K562 (cell line): Measurements from ENCODE around the gene SCRG1. TPM values are rescaled to one million over a fixed set of nuclear protein-coding genes. Genes with fewer than 3 reads are reported as not detected.
A peak's percentile ranks its signal among the peaks of the same experiment; 100 is the strongest.

Experiments used
- ATF1 ChIP-seq, 2 experiments: fragments of 450-650 bp in 1 of 2; IDR thresholded peaks; 2 replicates each; pipeline ENCODE4 v1.6.1; 2016; ENCODE audit warnings: missing compliant biosample characterization in 1 of 2, missing genetic modification characterization in 1 of 2
- CBX5 ChIP-seq: IDR thresholded peaks from 2 replicates; pipeline ENCODE4 v1.6.1; 2014; ENCODE audit warnings: low read depth, borderline replicate concordance
- FOXK1 ChIP-seq: sonication (generic); formaldehyde crosslinking; IDR thresholded peaks from 2 replicates; pipeline ENCODE4 v1.8.0; 2022; ENCODE audit warnings: missing genetic modification reagents, mild to moderate bottlenecking, borderline replicate concordance
- HSF4 ChIP-seq: fragments of 250-450 bp; sonication (Bioruptor Pico); IDR thresholded peaks from 2 replicates; pipeline ENCODE4 v2.1.2; 2022; ENCODE audit warnings: mild to moderate bottlenecking, moderate library complexity, borderline replicate concordance
- NFXL1 ChIP-seq: fragments of 450-650 bp; formaldehyde crosslinking; IDR thresholded peaks from 2 replicates; pipeline ENCODE4 v1.4.0; 2021; ENCODE audit warnings: mild to moderate bottlenecking
- PHB ChIP-seq: fragments of 250-450 bp; sonication (Bioruptor Pico); IDR thresholded peaks from 2 replicates; pipeline ENCODE4 v1.5.0; 2021
- PHF20 ChIP-seq: fragments of 450-650 bp; IDR thresholded peaks from 2 replicates; pipeline ENCODE4 v1.6.1; 2018; ENCODE audit not compliant: partially characterized antibody
- PHTF2 ChIP-seq: fragments of 250-450 bp; sonication (Bioruptor Pico); IDR thresholded peaks from 2 replicates; pipeline ENCODE4 v1.5.0; 2021; ENCODE audit warnings: mild to moderate bottlenecking
- SAFB2 ChIP-seq: fragments of 200-400 bp; formaldehyde crosslinking; IDR thresholded peaks from 2 replicates; pipeline ENCODE4 v1.6.1; 2018; ENCODE audit warnings: borderline replicate concordance, low read length, low read depth, moderate library complexity; ENCODE audit not compliant: severe bottlenecking
- SMARCA4 ChIP-seq: fragments of 450-650 bp; IDR thresholded peaks from 2 replicates; pipeline ENCODE4 v1.6.1; 2016
- TCFL5 ChIP-seq: fragments of 250-450 bp; sonication (Bioruptor Pico); conservative IDR thresholded peaks from 2 replicates; pipeline ENCODE4 v1.6.1; 2021; ENCODE audit warnings: mild to moderate bottlenecking, moderate library complexity, matching md5 sums
- ZNF217 ChIP-seq: sonication (generic); formaldehyde crosslinking; IDR thresholded peaks from 2 replicates; pipeline ENCODE4 v1.8.0; 2022; ENCODE audit warnings: mild to moderate bottlenecking, missing genetic modification reagents
- polyA plus RNA-seq, 8 experiments: library from polyadenylated mRNA; depleted of rRNA in 4 of 8; stranded (reverse) in 5 of 8; unstranded in 3 of 8; fragments of >200 nt; fragmentation: Nextera tagmentation in 2 of 8; fragmentation: Illumina TruSeq in 1 of 8; extraction: Ambion mirVana in 2 of 8; extraction: Trizol in 1 of 8; gene quantifications; 2 replicates each; pipeline versions ENCODE4 v1.2.1 to v1.2.3, GENCODE V29; 2011 to 2014; ENCODE audit warnings: inconsistent platforms in 1 of 8, missing spikeins in 1 of 8
- total RNA-seq, 7 experiments: library from RNA; depleted of rRNA in 6 of 7; stranded (reverse); fragments of >200 nt in 6 of 7; fragmentation: Illumina TruSeq in 2 of 7; extraction: Trizol in 2 of 7; gene quantifications; 2 replicates each; pipeline versions ENCODE4 v1.2.1 to v1.2.3, GENCODE V29; 2011 to 2021; ENCODE audit warnings: low replicate concordance in 1 of 7
- TF ChIP-seq, protein P1 (sequence below), 3 experiments: fragments of 200-800 bp in 1 of 3; fragments of 250-450 bp in 1 of 3; fragments of 450-650 bp in 1 of 3; sonication (Bioruptor Pico) in 1 of 3; sonication (Bioruptor generic) in 1 of 3; formaldehyde crosslinking in 1 of 3; IDR thresholded peaks; 2 replicates each; pipeline versions ENCODE4 v1.6.1 to v1.8.0; 2016 to 2022; ENCODE audit warnings: mild to moderate bottlenecking in 2 of 3, missing genetic modification characterization in 2 of 3, missing compliant biosample characterization in 1 of 3, moderate library complexity in 1 of 3
- TF ChIP-seq, protein P2 (sequence below): sonication (generic); formaldehyde crosslinking; IDR thresholded peaks from 2 replicates; pipeline ENCODE4 v1.9.0; 2022; ENCODE audit warnings: mild to moderate bottlenecking, missing genetic modification reagents
- TF ChIP-seq, protein P3 (sequence below): fragments of 250-450 bp; sonication (Bioruptor Pico); IDR thresholded peaks from 2 replicates; pipeline ENCODE4 v1.5.0; 2021
- TF ChIP-seq, protein P4 (sequence below): sonication (generic); formaldehyde crosslinking; IDR thresholded peaks from 2 replicates; pipeline ENCODE4 v1.8.1; 2023; ENCODE audit warnings: missing genetic modification reagents, mild to moderate bottlenecking, borderline replicate concordance

SCRG1 gene
- total and polyA plus RNA-seq, 9 of the 15 experiments (the other 6 are each of a cell fraction or from before 2014, with no cell fraction given), result 0.01 TPM; not detected in 7

DNA sequence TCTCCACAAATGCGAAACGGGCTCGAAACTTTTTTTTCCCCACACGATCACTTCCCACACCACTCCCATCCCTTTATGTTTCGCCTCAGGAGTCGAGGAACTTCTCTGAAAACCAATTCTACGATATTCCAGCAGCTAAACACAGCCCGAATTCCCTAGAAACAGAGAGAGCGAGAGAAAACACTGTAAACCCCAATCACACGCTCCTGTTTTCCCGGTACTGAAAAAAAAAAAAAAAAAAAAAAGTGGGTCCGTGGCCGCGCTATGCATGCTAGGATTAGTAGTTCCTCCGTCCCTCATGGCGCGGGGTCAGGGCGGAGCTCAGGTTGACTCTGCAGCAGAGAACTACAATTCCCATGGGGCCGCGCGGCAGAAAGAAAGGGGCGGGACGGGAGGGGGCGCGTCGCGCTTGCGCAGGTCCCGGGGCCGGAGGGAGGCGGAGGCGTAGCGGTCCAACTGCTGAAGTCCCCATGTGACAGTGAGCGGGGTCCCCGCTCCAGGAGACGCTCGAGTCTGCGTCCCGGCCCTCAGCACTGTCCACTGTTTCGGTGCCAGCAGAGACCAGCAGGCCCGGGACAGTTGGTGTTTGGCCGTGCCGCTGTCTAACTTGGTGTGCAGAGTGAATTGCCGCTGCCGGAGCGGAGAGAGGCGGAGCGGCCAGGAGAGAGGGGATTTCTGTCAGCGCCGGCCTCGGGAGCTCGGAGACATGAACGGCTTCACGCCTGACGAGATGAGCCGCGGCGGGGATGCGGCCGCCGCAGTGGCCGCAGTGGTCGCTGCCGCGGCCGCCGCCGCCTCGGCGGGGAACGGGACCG lies 28.2 kb downstream of the SCRG1 start, which contains the start of gene SAP30 (continued):
- TF ChIP-seq ZNF217 (CRISPR knock-in tag) (no peak), CBX5 (no peak), PHTF2 (CRISPR knock-in tag) (no peak), PHB (CRISPR knock-in tag) (no peak), SAFB2 (no peak), ATF1 (CRISPR knock-in tag; IDR thresholded peaks at IDR 0.05) (no peak), ATF1 (tag; IDR thresholded peaks at IDR 0.05) (peak; percentile 55), NFXL1 (CRISPR knock-in tag) (no peak), PHF20 (peak; percentile 57), SMARCA4 (no peak), FOXK1 (CRISPR knock-in tag) (no peak), TCFL5 (CRISPR knock-in tag) (no peak), HSF4 (CRISPR knock-in tag) (no peak)
- TF ChIP-seq, protein P1, sequence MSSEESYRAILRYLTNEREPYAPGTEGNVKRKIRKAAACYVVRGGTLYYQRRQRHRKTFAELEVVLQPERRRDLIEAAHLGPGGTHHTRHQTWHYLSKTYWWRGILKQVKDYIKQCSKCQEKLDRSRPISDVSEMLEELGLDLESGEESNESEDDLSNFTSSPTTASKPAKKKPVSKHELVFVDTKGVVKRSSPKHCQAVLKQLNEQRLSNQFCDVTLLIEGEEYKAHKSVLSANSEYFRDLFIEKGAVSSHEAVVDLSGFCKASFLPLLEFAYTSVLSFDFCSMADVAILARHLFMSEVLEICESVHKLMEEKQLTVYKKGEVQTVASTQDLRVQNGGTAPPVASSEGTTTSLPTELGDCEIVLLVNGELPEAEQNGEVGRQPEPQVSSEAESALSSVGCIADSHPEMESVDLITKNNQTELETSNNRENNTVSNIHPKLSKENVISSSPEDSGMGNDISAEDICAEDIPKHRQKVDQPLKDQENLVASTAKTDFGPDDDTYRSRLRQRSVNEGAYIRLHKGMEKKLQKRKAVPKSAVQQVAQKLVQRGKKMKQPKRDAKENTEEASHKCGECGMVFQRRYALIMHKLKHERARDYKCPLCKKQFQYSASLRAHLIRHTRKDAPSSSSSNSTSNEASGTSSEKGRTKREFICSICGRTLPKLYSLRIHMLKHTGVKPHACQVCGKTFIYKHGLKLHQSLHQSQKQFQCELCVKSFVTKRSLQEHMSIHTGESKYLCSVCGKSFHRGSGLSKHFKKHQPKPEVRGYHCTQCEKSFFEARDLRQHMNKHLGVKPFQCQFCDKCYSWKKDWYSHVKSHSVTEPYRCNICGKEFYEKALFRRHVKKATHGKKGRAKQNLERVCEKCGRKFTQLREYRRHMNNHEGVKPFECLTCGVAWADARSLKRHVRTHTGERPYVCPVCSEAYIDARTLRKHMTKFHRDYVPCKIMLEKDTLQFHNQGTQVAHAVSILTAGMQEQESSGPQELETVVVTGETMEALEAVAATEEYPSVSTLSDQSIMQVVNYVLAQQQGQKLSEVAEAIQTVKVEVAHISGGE (CRISPR knock-in tag; IDR thresholded peaks at IDR 0.05), result 0 out of 6 replicates have a peak, but pooled peaks of 1 of the 3 experiments have one; percentile 19
- TF ChIP-seq, protein P2, sequence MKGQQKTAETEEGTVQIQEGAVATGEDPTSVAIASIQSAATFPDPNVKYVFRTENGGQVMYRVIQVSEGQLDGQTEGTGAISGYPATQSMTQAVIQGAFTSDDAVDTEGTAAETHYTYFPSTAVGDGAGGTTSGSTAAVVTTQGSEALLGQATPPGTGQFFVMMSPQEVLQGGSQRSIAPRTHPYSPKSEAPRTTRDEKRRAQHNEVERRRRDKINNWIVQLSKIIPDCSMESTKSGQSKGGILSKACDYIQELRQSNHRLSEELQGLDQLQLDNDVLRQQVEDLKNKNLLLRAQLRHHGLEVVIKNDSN (CRISPR knock-in tag), result peak; percentile 85
- TF ChIP-seq, protein P3, sequence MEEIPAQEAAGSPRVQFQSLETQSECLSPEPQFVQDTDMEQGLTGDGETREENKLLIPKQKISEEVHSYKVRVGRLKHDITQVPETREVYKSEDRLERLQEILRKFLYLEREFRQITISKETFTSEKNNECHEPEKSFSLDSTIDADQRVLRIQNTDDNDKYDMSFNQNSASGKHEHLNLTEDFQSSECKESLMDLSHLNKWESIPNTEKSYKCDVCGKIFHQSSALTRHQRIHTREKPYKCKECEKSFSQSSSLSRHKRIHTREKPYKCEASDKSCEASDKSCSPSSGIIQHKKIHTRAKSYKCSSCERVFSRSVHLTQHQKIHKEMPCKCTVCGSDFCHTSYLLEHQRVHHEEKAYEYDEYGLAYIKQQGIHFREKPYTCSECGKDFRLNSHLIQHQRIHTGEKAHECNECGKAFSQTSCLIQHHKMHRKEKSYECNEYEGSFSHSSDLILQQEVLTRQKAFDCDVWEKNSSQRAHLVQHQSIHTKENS (CRISPR knock-in tag), result no peak
- TF ChIP-seq, protein P4, sequence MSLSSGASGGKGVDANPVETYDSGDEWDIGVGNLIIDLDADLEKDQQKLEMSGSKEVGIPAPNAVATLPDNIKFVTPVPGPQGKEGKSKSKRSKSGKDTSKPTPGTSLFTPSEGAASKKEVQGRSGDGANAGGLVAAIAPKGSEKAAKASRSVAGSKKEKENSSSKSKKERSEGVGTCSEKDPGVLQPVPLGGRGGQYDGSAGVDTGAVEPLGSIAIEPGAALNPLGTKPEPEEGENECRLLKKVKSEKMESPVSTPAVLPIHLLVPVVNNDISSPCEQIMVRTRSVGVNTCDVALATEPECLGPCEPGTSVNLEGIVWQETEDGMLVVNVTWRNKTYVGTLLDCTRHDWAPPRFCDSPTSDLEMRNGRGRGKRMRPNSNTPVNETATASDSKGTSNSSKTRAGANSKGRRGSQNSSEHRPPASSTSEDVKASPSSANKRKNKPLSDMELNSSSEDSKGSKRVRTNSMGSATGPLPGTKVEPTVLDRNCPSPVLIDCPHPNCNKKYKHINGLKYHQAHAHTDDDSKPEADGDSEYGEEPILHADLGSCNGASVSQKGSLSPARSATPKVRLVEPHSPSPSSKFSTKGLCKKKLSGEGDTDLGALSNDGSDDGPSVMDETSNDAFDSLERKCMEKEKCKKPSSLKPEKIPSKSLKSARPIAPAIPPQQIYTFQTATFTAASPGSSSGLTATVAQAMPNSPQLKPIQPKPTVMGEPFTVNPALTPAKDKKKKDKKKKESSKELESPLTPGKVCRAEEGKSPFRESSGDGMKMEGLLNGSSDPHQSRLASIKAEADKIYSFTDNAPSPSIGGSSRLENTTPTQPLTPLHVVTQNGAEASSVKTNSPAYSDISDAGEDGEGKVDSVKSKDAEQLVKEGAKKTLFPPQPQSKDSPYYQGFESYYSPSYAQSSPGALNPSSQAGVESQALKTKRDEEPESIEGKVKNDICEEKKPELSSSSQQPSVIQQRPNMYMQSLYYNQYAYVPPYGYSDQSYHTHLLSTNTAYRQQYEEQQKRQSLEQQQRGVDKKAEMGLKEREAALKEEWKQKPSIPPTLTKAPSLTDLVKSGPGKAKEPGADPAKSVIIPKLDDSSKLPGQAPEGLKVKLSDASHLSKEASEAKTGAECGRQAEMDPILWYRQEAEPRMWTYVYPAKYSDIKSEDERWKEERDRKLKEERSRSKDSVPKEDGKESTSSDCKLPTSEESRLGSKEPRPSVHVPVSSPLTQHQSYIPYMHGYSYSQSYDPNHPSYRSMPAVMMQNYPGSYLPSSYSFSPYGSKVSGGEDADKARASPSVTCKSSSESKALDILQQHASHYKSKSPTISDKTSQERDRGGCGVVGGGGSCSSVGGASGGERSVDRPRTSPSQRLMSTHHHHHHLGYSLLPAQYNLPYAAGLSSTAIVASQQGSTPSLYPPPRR, result no peak
